Pulmonary artery endothelial cell (primary cell): ENCODE results near the gene CAPN5. TPM values are rescaled to one million over a fixed set of nuclear protein-coding genes. Genes with fewer than 3 reads are reported as not detected.
A peak's percentile ranks its signal among the peaks of the same experiment; 100 is the strongest.
"Not testable (repeated sequence)": the region's sequence is repeated elsewhere in the genome, so short reads cannot be mapped to it uniquely, and the experiment has no call there.

ENCODE experiments used
- DNase-seq: peaks from one replicate; pipeline ENCODE4 v3.0.0-alpha.2; 2011; ENCODE audit warnings: low read depth, low spot score
- total RNA-seq: library from RNA; depleted of rRNA; stranded (reverse); fragments of >200 nt; gene quantifications from 2 replicates; pipeline ENCODE4 v1.2.3, GENCODE V29; 2014

CAPN5 gene
- total RNA-seq: 7.5 and 9.5 TPM in 2 replicates

DNA sequence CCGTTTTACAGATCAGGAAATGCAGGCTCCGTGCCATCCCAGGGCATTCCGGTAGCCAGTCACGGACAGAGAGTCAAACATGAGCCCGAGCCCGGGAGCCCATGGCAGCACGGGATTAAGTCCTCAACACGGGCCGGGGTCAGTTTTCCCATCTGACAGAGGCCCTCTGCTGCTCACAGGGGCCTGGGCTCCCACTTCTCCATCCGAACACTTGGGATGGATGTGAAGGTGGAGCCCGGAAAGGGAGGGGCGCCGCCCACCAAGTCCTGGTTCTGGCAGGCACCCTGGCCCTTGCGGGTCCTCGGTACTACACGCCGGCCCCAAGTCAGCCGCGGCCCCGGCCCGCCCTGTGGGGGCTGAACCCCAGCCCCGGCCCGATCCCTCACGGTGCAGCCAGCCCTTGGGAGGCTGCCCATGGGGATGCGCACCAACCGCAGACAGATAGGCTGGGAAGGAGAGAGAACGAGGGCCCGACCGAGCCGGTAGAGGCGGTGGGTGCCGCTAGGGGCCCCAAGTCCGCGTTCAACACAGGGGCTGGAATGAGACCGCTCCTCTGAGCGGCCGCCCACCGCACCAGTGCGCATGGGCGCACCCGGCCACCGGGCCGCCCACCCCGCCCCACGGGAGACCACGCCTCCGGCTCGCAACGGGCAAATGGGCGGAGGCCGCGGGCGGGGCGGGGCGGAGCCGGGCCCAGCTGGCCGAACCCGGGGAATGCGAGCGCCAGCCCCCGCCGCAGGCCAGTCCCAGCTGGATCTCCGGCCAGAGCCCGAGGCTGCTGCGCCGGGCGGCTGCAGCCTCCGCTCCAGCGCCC, at the start of gene CAPN5:
TSS of gene CAPN5 (plus strand) at position 743 of the 814 bp plus-strand sequence. CDS start 17,916 bp downstream, outside the sequence.
- peak; percentile 70 for DNase-seq

DNA sequence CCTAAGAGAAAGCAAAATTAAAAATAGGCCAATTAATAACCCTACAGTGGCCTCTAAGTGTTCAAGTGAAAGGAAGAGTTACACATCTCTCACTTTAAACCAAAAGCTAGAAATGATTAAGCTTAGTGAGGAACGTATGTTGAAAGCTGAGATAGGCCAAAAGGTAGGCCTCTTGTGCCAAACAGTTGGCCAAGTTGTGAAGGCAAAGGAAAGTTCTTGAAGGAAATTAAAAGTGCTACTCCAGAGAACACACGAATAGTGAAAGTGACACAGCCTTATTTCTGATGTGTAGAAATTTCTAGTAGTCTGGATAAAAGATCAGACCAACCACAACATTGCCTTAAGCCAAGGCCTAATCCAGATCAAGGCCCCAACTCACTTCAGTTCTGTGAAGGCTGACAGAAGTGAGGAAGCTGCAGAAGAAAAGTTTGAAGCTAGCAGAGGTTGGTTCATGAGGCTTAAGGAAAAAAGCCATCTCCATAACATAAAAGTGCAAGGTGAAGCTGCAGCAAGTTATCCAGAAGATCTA, 48.3 kb upstream of the CAPN5 start:
- not testable (repeated sequence) for DNase-seq

DNA sequence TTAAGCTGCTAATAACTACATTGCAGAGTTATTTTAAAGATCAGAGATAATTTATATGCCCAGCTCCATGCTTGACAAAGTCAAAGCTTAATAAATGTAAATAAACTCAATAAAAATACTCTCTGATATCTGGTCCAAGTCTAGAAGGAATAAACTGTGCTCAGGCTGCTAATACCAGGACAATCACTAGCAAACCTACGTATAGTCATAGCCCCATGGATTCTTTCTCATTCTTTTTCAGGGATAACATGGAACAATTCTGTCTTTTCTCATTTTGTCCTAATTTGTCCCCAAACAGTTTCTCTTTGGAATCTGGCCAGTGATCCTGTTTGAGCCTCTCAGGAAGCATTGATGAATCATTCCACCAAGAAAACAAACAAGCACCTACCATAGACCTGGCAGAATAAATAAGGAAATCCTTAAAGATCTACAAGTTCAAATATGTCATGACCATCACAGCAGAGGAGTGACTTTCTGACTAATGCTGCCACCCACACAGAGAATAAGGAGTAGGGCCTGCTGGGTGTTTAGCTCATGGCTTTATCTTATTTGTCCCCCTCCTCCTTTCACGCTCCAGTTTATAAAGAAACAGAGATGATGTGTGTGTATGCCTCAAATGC, 46.7 kb upstream of the CAPN5 start:
- peak; percentile 17 for DNase-seq

DNA sequence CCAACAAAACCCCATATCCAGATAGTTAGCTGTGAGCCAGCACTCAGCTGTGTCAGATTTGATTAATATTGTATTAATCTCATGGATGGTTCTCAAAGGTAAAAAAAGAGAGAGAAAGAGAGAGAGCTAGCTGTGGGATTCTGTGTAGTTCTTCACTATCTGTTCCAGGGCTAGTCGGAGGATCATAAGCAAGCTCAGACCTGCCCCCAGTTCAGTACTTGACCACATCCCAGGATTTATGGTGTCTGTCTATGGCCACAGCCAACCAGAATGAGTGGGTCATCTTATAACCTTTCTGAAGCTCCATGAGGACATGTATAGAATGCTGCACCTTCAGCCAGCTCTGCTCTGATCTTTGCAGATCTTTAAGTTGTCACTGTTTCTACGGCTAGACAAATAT, 46.0 kb upstream of the CAPN5 start:
- DNase-seq: no peak

DNA sequence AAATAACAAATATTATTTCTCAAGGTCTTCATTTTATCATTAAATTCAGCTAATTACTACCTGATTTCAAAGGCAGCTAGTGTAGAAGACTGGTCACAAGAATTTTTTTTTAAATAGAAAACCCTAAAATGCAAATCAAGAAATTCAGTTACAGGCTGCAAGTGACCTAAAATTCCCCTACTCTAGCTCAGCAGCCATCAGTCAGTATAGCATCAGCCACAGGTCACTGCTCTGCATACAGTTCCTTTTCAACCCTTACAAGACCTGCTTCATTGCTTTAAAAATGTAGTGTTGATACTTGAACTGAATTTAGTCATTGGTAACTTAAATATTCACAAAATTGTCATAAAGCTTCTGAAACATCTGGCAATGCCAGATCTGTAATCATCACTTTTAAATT, 42.0 kb upstream of the CAPN5 start:
- DNase-seq: no peak

DNA sequence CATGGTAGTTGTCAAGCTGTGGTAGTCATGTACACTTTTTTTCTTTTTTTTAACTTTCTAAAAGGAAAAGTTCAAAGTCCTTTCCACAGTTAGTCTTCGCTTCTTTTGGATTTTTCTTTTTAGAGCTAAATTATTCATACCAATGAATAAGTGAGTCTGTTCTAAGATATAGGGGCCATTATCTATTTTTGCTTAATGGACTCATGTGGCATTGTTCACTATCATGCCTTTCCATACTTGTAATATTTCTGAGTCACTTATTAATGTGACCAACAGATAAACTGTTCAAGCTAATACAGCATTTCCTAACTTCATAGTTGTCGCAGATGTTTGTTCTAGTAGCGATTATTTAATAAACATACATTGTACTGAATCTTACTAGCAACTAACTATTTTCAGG, 40.5 kb upstream of the CAPN5 start:
- DNase-seq: no peak

DNA sequence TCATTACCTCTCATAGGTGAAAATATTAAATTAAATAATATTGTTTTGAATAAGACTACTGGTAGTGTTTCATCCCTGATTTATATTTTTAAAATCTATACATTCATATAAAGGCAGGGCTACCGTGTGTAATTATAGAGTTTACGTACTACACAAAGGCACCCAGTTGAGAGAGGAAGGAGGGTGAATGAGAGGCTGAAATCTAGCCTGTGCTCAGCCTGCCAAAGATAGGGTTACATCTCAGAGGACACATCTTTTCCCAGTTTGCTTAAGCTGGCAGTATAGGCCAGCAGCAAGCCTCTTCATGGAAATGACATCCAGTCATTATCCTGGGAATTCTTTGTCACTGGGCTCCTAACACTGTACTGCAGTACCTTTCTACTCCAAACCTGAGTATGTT, 40.0 kb upstream of the CAPN5 start:
- no peak for DNase-seq

DNA sequence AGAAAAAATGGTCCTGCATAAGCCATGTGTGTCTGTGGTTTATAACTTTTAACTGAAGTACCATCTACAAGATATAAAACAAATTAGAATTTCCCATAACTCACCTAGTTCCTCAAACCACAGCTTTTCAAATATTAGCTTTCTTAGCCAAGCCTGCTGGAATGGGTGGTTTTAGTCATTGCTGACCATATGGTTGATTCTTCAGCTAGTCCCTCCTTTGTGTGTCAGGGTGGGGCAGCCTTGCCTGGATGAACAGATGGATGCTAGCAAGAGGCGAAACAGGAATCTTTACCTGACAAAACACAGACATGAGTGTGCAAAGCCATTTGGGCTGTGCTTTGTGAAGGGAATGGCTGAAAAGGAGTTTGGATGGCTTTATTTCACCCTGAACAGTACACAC, 39.5 kb upstream of the CAPN5 start:
- no peak for DNase-seq

DNA sequence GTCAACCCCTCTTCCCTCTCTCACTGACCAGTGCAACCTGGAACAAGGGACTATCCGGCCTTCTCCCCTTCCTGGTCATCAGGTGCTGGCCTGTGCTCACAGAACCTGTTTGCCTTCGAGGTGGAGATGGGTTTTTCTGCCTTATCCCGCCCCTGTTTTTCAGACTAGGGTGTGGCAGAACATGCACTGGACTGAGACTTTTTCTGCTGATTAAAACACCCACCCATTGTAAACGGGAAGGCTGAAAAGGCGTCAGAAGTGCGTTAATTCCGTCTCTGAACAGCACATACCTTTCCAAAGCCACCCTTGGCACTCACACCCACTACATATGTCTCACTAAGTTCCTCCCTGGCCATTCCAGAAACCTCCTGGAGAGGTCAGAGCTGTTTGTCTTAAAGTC, 36.9 kb upstream of the CAPN5 start:
- no peak for DNase-seq

DNA sequence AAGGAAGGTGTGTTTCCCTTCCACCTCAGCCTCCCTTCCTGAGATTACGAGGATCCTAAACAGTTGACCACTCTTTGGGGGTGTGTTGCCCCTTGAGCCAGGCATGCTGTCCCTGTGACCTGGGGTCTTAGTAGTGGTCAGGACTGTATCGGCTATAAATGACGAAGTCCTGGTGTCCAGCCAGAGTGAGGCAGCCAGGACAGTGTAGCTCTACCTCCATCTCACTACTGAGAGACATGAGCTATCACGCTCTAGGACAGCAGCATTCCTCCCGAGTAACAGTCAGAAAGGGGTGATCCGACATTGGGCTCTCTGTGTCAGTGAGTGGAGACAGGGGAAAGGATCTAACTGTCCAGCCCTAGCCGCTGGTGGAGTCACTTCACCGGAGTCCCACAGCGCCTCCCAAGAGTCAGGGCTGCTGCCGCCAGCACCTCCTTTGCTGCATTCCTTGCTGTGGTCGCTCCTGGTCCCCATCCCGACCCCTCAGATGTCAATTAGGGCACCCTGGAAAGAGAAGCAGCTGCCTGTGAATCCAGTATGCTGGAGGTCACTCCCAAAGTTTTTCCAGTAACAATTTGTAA, 35.8 kb upstream of the CAPN5 start:
- DNase-seq: no peak

DNA sequence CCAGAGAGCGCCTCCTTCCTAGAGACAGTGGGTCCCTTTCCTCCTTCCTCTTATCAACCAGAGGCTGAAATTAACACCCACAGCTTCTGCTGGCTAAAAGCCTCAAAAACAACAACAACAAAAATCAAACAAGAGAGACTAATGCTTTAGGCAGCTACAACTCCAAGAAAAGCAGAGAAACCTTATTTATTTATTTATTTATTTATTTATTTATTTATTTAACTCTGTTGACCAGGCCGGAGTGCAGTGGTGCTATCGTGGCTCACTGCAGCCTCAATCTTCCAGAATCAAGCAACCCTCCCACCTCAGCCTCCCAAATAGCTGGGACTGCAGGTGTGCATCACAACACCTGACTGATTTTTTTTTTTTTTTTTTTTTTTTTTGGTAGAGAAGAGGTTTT, 35.2 kb upstream of the CAPN5 start:
- no peak for DNase-seq

DNA sequence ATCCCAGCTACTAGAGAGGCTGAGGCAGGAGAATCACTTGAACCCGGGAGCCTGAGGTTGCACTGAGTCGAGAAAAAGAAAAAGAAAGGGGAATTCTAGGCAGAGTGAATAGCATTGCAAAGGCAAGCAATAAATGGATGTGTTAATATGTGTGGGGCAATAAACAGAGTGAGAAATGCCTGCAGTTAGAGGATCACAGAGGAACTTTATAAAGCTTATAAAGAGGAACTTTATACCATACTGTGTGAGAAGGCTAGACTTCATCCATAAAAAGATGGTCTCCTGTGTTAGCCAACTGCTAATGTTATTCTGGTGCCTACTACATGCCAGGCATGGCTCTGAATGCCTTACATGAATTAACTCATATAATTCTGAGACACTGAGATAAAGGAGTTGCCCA, 31.7 kb upstream of the CAPN5 start:
- no peak for DNase-seq

DNA sequence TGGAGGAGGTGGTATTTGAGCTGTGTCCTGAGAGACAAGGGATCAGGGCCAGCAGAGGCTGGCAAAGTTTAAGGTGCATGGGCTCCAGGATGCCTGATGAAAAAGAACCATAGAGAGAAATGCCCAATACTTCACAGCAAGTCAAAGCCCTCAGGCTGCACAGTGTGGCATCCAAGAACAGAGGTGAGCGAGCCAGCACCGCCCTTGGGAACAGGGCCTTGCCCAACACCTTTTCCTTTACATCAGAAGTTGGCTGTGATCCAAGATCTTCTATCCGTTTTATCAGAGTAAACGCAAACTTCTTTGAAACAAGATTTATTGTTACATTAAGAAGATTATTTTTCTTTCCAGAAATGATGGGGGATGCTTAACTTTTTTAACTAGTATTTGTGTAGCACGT, 31.2 kb upstream of the CAPN5 start:
- DNase-seq: no peak

DNA sequence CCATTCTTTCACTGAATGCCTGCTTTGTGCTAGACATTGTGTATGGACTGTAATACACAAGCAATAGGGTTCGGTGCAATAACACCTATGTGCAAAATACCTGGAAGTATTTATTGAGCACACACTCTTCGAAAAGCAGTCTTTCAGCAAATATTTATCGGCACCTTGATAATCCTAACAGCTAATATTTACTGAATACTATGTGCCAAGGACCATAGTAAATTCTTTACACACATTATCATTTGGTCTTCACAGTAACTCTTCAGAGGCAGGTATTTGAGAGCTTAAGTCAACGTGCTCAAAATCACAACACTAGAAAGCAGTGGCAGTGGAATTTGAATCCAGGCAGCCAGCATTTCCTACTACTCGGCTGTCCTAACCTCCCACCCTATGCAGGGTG, 30.4 kb upstream of the CAPN5 start:
- no peak for DNase-seq

DNA sequence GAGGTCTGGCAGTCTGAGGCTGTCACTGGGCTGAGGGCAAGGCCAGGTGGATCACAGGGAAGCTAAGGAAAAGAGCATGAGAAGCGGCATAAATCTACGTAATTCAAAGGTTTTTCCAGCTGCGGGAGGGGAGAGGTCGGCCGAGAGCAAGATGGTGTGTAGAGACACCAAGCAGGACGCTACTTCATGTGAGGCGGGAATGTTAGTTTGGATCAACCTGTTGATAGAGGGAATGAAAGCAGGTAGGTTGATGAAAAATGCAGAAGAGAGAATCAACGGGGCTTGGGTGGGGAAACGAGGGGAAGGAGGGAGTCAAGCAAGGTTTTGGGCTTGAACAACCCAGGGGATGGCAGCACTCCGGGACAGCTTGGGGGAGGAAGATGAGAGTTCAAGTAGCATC, 29.7 kb upstream of the CAPN5 start:
- no peak for DNase-seq

DNA sequence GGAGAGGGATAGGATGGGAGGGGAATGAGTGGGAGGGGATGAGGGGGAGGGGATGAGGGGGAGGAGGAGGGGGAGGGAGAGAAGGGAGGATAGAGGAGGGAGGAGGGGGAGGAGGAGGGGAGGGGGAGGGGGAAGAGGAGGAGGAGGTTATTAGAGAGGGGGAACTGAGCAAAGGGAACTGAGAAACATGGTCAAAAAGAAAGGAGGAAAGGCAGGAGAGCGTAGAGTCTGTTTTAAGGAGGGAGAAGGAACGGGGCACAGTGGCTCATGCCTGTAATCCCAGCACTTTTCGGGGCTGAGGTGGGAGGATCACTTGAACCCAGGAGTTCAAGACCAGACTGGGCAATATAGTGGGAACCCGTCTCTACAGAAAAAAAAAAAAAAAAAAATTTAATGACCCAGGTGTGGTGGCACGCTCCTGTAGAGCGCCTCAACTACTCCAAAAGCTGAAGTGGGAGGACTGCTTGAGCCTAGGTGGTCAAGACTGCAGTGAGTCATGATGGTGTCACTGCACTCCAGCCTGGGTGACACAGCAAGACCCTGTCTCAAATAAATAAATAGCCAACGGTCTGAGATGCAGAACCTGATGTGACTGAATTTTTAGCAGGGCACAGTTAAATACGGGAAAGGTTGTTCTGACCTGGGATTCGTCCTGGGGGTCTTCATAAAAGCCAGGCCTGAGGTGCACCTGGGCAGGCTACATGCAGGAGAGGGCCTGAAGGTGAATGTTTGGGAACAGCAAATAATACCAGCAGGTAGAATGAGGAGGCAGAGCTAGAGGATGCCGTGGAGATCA, 28.5 kb upstream of the CAPN5 start:
- no peak for DNase-seq

DNA sequence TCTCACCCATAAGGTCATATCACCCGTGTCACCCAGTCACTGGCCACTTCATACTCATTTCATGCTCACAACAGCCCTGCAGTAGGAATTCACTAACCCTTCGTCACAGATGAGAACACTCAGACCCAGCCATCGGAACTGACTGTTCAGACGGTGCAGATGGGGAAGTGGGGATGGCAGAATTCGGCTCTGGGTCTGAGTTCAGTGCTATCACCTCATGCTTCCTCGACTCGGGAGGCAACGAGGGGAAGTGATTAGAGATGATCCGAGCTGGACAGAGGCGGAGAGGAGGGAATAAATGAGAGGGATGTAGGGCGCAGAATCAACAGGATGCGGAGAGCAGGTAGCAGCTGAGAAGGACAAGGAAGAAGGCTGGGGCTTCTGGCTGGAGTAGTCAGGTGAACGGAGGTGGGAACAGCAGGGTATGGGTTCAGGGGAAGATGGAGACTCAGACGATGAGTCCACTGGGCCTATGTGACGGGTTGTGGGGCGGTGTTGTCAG, 27.9 kb upstream of the CAPN5 start:
- DNase-seq: no peak

DNA sequence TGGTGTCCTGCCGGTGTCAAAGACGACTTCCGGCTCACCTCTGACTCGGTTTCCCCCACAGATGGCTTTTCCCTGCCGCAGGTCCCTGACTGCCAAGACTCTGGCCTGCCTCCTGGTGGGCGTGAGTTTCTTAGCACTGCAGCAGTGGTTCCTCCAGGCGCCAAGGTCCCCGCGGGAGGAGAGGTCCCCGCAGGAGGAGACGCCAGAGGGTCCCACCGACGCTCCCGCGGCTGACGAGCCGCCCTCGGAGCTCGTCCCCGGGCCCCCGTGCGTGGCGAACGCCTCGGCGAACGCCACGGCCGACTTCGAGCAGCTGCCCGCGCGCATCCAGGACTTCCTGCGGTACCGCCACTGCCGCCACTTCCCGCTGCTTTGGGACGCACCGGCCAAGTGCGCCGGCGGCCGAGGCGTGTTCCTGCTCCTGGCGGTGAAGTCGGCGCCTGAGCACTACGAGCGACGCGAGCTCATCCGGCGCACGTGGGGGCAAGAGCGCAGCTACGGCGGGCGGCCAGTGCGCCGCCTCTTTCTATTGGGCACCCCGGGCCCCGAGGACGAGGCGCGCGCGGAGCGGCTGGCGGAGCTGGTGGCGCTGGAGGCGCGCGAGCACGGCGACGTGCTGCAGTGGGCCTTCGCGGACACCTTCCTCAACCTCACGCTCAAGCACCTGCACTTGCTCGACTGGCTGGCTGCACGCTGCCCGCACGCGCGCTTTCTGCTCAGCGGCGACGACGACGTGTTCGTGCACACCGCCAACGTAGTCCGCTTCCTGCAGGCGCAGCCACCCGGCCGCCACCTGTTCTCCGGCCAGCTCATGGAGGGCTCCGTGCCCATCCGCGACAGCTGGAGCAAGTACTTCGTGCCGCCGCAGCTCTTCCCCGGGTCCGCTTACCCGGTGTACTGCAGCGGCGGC, 27.0 kb upstream of the CAPN5 start:
- DNase-seq: no peak

DNA sequence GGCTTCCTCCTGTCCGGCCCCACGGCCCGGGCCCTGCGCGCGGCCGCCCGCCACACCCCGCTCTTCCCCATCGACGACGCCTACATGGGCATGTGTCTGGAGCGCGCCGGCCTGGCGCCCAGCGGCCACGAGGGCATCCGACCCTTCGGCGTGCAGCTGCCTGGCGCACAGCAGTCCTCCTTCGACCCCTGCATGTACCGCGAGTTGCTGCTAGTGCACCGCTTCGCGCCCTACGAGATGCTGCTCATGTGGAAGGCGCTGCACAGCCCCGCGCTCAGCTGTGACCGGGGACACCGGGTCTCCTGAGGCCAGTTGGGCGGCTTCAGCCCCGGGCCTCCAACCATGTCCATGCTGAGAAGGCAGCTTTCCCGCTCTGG, 26.4 kb upstream of the CAPN5 start:
- no peak for DNase-seq

DNA sequence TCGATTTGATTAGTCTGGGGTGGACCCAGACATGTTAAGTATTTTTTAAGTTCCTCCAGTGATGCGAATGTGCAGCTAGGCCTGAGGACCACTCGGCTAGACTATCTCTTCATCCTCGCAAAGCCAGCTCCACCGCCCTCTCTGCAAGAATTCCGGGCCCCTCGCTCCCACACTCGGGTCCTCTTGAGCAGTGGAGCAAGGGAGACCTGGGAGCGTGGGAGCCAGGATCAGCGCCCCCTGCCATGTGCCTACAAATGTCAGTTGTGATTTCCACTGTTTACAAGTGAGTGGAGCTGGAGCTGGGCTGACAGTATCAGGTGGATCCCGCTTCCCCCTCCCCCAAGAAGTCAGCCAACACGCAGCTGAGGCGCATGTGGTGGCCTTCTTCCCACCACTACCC, 25.9 kb upstream of the CAPN5 start:
- DNase-seq: no peak
